ENCODE results near the gene RUNX2.

DNA sequence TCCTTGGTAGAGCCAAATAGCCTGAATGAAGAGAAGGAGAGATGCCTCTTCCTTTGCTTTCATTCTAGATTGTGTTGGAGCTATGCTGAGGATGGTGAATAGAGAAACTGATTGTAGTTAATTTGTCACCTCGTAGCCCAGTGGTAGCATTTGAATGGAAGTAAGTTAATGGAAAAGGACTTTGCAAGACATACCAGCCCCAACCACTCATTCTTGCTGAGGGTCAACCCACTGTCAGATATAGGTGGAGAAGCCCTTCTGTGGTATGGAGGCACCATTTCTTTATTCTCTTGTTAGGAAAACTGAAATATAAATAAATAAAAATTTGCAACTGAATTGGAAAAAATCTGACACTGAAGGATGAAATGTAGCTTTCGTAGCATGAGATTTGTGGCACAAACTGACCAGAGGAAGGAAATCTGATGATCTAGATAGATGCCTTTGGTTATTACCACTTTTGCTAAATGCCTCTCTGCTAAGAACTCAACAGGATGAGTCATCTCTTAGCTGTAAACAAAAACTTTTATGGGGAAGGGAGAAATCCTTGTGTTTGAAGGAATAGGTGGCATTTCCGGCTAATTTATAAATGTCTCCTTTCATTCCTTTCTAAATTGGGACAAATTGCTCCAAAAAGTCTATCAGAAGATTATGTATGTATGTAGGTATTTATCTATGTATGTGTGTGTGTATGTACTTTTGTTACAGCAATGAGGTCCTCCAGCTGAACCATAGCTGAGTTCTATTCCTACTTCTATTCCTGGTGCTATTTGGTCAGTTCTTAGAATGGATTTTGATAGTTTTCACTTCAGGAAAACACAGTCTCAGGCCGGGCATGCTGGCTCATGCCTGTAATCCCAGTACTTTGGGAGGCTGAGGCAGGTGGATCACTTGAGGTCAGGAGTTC is 126.1 kb downstream of the RUNX2 start:
- TF ChIP-seq CTCF (IDR thresholded peaks at IDR 0.05; ENCODE audit: control extremely low read depth in 1 of 3, insufficient read depth in 1 of 3, low read depth in 1 of 3, low read length in 3 of 3) (no peak), CREB1 (IDR thresholded peaks at IDR 0.05) (no peak), TEAD4 (IDR thresholded peaks at IDR 0.05; ENCODE audit: low read depth, low read length) (no peak), FOSL1 (IDR thresholded peaks at IDR 0.05; ENCODE audit: insufficient read depth, low read depth, low read length) (no peak), USF2 (IDR thresholded peaks at IDR 0.05; ENCODE audit: low read length) (no peak), POLR2A (IDR thresholded peaks at IDR 0.05; ENCODE audit: control extremely low read depth in 1 of 2, low read depth in 2 of 2, low read length in 2 of 2) (no peak), TAF1 (IDR thresholded peaks at IDR 0.05; ENCODE audit: low read depth, low read length) (no peak), RFX5 (IDR thresholded peaks at IDR 0.05; ENCODE audit: borderline replicate concordance, low read depth, low read length) (no peak), HDAC2 (IDR thresholded peaks at IDR 0.05; ENCODE audit: borderline replicate concordance in 1 of 2, low read depth in 2 of 2, low read length in 2 of 2) (no peak), MAX (IDR thresholded peaks at IDR 0.05) (no peak), EZH2 (IDR thresholded peaks at IDR 0.05; ENCODE audit: low read depth, low read length, severe bottlenecking) (no peak), E2F6 (IDR thresholded peaks at IDR 0.05) (no peak), EP300 (IDR thresholded peaks at IDR 0.05; ENCODE audit: borderline replicate concordance in 1 of 2, low read depth in 2 of 2, low read length in 2 of 2) (no peak)

Data from H1 (cell line).